ENCODE measurements around the gene PTGR3. TPM values are rescaled to one million over a fixed set of nuclear protein-coding genes. Genes with fewer than 3 reads are reported as not detected.

Gene PTGR3
- total and polyA plus RNA-seq, 2 of the 8 experiments (the other 6 are each of a cell fraction or from before 2014, with no cell fraction given): 2.0 to 3.6 TPM

DNA sequence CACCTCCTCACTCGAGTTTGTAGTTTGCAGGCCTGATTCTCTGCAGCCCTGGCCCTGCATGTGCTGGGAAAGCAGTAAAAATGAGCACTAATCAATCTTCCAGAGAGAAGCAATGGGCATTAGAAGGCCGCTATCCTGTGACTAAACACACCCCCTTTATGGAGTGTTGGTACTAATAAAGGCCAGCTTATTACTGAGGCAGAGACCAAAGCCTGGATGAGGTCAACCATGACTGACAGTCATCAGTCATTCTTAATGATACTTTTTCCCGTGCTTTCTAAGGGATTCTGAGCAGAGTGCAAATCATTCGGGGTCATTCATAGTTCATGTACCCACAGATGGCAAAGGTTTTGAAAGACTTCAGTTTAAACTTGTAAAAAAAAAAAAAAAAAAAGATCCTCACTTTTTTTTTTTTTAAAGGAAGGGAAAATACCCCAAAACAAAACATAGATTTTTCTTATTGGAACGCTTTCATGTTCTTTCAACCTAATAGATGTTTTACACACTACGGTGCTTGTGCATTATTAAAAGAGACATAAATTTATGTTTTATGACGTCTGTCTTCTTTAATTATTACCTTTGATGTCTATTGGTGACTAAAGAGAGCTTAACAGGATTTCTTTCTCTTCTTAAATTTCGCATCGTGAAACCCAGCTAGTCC is 14.9 kb upstream of the PTGR3 start:
- no peaks in the 10 kb centered on the region for H3K79me2 ChIP-seq (ENCODE audit: control insufficient read depth in 1 of 2, insufficient read depth in 2 of 2, low read length in 2 of 2)
- ChIA-PET CTCF (ENCODE audit: partially characterized antibody) (no interaction called here), POLR2A (ENCODE audit: partially characterized antibody) (no interaction called here)
- 93% methylated on average over 9 of the region's 9 CpGs; no CpG with 5 or more reads in 1 of the 2 experiments for WGBS, 2 experiments (ENCODE audit: extremely low coverage in 1 of 2, insufficient coverage in 1 of 2, insufficient read length in 1 of 2, insufficient replicate concordance in 2 of 2, low coverage in 1 of 2, low lambda C conversion rate in 2 of 2, missing lambda C conversion rate in 1 of 2)
- no peaks in the 10 kb centered on the region for H3K9me3 ChIP-seq (ENCODE audit: insufficient read depth in 2 of 2, low read depth in 1 of 2, low read length in 1 of 2)
- H3K9ac ChIP-seq (replicated peaks in 1 of 4; ENCODE audit: extremely low read depth in 1 of 4, low read depth in 3 of 4, low read length in 3 of 4): no peak overlapping the region
- no peak overlapping the region for H3K56ac ChIP-seq (replicated peaks; ENCODE audit: insufficient read length, low read depth, low read length)
- no peak overlapping the region for H4K91ac ChIP-seq (replicated peaks; ENCODE audit: insufficient read length, low read length)
- no peak overlapping the region for H3K4ac ChIP-seq (replicated peaks; ENCODE audit: insufficient read length, low read depth, low read length)
- no peak overlapping the region for H3K14ac ChIP-seq (ENCODE audit: insufficient read length)
- no peak overlapping the region for H2BK12ac ChIP-seq (ENCODE audit: low read depth, low read length)
- no peak overlapping the region for H2BK15ac ChIP-seq (ENCODE audit: low read length)
- H4K8ac ChIP-seq (ENCODE audit: extremely low read depth, insufficient read depth, low read length): no peak overlapping the region
- H3K4me2 ChIP-seq (ENCODE audit: insufficient read depth in 1 of 2, low read depth in 2 of 2, low read length in 2 of 2): no peak overlapping the region
- H3K23ac ChIP-seq (ENCODE audit: insufficient read length): no peak overlapping the region
- H3K23me2 ChIP-seq (ENCODE audit: low read depth, low read length): no peaks in the 10 kb centered on the region
- no peak overlapping the region for H2BK5ac ChIP-seq (ENCODE audit: low read depth, low read length)
- H4K5ac ChIP-seq (ENCODE audit: insufficient read length, low read depth, low read length): no peak overlapping the region
- no peaks in the 10 kb centered on the region for H4K20me1 ChIP-seq (replicated peaks in 1 of 2; ENCODE audit: control insufficient read depth in 1 of 2, insufficient read depth in 2 of 2, low read length in 2 of 2)
- H2AK5ac ChIP-seq (ENCODE audit: low read depth, low read length): no peak overlapping the region
- no peak overlapping the region for H3K27ac ChIP-seq (ENCODE audit: low read depth, low read length)
- H3K36me3 ChIP-seq (ENCODE audit: control insufficient read depth in 2 of 4, insufficient read depth in 4 of 4, low read length in 3 of 4): no peaks in the 10 kb centered on the region
- DNase-seq (ENCODE audit: low read depth in 1 of 2, low spot score in 2 of 2) (no peak), FAIRE-seq (no peak)
- H3K18ac ChIP-seq (ENCODE audit: extremely low read depth, low read length): no peak overlapping the region
- no peaks in the 10 kb centered on the region for H3K27me3 ChIP-seq (replicated peaks in 1 of 4; ENCODE audit: control insufficient read depth in 3 of 4, extremely low read depth in 1 of 4, insufficient read depth in 3 of 4, low read length in 3 of 4)
- H3K79me1 ChIP-seq (ENCODE audit: low read depth, low read length): no peaks in the 10 kb centered on the region
- no peak overlapping the region for H2AFZ ChIP-seq (ENCODE audit: low read length)
- H2BK120ac ChIP-seq (replicated peaks; ENCODE audit: low read depth, low read length): no peak overlapping the region
- no peaks in the 10 kb centered on the region for H3K4me1 ChIP-seq (replicated peaks in 1 of 4; ENCODE audit: control insufficient read depth in 3 of 4, insufficient read depth in 4 of 4, low read length in 3 of 4)
- H3K4me3 ChIP-seq (ENCODE audit: extremely low read depth in 1 of 4, insufficient read depth in 2 of 4, low read depth in 3 of 4, low read length in 4 of 4): no peak overlapping the region
- H2BK20ac ChIP-seq (ENCODE audit: low read length): no peak overlapping the region
- no peak for TF ChIP-seq SIRT6 (IDR thresholded peaks at IDR 0.05; ENCODE audit: low read length)
- no peak for TF ChIP-seq POLR2AphosphoS5 (IDR thresholded peaks at IDR 0.05; ENCODE audit: low read depth, low read length)
- no peak for TF ChIP-seq YY1 (IDR thresholded peaks at IDR 0.05; ENCODE audit: low read depth, low read length)
- no peak for TF ChIP-seq SP4 (IDR thresholded peaks at IDR 0.05; ENCODE audit: low read length)
- TF ChIP-seq, protein P1, sequence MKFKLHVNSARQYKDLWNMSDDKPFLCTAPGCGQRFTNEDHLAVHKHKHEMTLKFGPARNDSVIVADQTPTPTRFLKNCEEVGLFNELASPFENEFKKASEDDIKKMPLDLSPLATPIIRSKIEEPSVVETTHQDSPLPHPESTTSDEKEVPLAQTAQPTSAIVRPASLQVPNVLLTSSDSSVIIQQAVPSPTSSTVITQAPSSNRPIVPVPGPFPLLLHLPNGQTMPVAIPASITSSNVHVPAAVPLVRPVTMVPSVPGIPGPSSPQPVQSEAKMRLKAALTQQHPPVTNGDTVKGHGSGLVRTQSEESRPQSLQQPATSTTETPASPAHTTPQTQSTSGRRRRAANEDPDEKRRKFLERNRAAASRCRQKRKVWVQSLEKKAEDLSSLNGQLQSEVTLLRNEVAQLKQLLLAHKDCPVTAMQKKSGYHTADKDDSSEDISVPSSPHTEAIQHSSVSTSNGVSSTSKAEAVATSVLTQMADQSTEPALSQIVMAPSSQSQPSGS (IDR thresholded peaks at IDR 0.05; ENCODE audit: low read length): no peak
- TF ChIP-seq, protein P2, sequence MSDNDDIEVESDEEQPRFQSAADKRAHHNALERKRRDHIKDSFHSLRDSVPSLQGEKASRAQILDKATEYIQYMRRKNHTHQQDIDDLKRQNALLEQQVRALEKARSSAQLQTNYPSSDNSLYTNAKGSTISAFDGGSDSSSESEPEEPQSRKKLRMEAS (IDR thresholded peaks at IDR 0.05): no peak
- no peak for TF ChIP-seq BCL11A (IDR thresholded peaks at IDR 0.05; ENCODE audit: low read depth in 2 of 2, low read length in 2 of 2)
- no peak for TF ChIP-seq FOSL1 (IDR thresholded peaks at IDR 0.05; ENCODE audit: insufficient read depth, low read depth, low read length)
- TF ChIP-seq CREB1 (IDR thresholded peaks at IDR 0.05): no peak
- no peak for TF ChIP-seq EP300 (IDR thresholded peaks at IDR 0.05; ENCODE audit: borderline replicate concordance in 1 of 2, low read depth in 2 of 2, low read length in 2 of 2)

Measured in H1 (cell line).